Muscle layer of duodenum (tissue), 2 donors: ENCODE measurements around the gene NEDD8.
"Not testable (repeated sequence)": the region's sequence is repeated elsewhere in the genome, so short reads cannot be mapped to it uniquely, and the experiment has no call there.

Experiments
- H3K27ac ChIP-seq: one replicate; pipeline ENCODE4 v1.7.0; 2013; ENCODE audit warnings: mild to moderate bottlenecking, low read length
- H3K27me3 ChIP-seq: one replicate; pipeline ENCODE4 v1.7.0; 2013; ENCODE audit warnings: low read depth, mild to moderate bottlenecking, control low read depth, low read length
- H3K36me3 ChIP-seq, 2 donors: one replicate each; pipeline ENCODE4 v1.7.0; 2013; ENCODE audit warnings: low read length in 2 of 2, control low read depth in 1 of 2, mild to moderate bottlenecking in 1 of 2; ENCODE audit not compliant: insufficient read depth in 2 of 2, control insufficient read depth in 1 of 2
- H3K4me1 ChIP-seq, 2 donors: one replicate each; pipeline ENCODE4 v1.7.0; 2013; ENCODE audit warnings: low read length in 2 of 2, mild to moderate bottlenecking in 2 of 2, control low read depth in 1 of 2, moderate library complexity in 1 of 2; ENCODE audit not compliant: insufficient read depth in 2 of 2, control insufficient read depth in 1 of 2
- H3K4me3 ChIP-seq, 2 donors: one replicate each; pipeline ENCODE4 v1.7.0; 2013; ENCODE audit warnings: low read length in 2 of 2, low read depth in 1 of 2, mild to moderate bottlenecking in 1 of 2
- H3K9me3 ChIP-seq, 2 donors: one replicate each; pipeline ENCODE4 v1.7.0; 2013; ENCODE audit warnings: low read length in 2 of 2, control low read depth in 1 of 2, mild to moderate bottlenecking in 1 of 2; ENCODE audit not compliant: control insufficient read depth in 1 of 2
- donor health status: healthy.

The NEDD8 gene

DNA sequence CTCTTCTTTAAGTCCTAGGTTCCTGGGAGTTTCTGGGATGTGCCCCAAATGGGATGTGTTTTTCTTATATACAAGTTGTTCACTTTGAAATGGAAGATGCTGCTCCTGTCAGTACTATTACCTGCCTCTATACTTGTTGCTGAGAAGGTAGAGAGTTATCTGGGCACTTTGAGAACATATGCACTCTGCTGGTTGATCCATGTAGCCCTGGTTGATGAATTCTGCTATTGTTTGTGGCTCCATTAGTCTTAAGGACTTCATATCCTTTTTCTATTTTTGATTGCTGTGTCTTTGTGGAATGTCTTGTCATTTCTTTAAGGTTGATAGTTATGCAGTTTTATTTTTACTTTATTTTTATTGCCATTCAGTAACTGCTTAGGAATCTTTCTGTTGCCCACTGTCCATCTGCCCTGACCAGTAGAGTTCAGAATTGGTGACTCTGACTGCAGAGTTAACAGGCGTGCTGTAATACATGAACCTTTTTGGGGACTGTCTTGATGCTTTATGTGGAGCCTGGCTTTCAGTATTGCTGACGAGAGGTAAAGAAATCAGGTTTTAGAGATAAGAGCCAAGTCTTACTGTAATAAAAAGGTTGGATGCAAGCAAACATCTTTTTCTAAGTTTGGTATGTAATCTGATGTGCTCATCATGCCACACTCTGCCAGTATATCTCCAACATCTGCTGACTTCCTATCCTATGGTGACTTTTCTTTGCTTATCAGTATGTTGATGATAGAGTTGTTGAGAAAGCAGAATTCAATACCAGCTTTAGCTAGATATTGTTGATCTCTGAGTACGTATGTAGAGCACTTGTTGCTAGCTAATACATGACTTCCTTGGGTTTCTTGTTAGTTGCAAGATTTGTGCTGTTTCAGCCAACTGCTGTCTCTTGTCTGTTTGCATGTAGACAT is 2.2 kb upstream of the NEDD8 start:
- no peaks in the 10 kb centered on the region for H3K9me3 ChIP-seq
- no peaks in the 10 kb centered on the region for H3K27me3 ChIP-seq
- no peak overlapping the region for H3K27ac ChIP-seq
- peaks cover 38 to 39% of the 10 kb centered on the region in 2 donors for H3K36me3 ChIP-seq
- H3K4me1 ChIP-seq, result peaks cover 4 to 33% of the 10 kb centered on the region in 2 donors
- H3K4me3 ChIP-seq, result no peak overlapping the region

DNA sequence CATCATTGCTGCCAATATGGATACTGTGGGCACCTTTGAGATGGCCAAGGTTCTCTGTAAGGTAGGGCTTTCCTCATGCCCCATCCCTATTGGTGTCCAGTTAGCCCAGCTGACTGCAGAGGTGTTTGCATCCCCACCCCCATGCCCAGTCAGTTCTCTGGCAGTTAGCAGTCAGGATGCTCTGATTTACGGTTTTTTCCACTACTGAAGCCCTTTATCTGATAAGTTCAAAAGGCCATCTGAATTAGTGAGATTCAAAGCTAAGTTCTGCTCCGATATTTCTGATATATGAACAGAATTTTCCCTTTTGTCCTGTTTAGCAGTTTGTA is 1.3 kb upstream of the NEDD8 start:
- H3K4me3 ChIP-seq, result peak overlapping the region; percentile 86 to 97
- H3K9me3 ChIP-seq, result no peaks in the 10 kb centered on the region
- peaks cover 4 to 28% of the 10 kb centered on the region in 2 donors for H3K4me1 ChIP-seq
- H3K36me3 ChIP-seq, result peaks cover 29 to 31% of the 10 kb centered on the region in 2 donors
- no peaks in the 10 kb centered on the region for H3K27me3 ChIP-seq
- peak overlapping the region; percentile 95 for H3K27ac ChIP-seq

DNA sequence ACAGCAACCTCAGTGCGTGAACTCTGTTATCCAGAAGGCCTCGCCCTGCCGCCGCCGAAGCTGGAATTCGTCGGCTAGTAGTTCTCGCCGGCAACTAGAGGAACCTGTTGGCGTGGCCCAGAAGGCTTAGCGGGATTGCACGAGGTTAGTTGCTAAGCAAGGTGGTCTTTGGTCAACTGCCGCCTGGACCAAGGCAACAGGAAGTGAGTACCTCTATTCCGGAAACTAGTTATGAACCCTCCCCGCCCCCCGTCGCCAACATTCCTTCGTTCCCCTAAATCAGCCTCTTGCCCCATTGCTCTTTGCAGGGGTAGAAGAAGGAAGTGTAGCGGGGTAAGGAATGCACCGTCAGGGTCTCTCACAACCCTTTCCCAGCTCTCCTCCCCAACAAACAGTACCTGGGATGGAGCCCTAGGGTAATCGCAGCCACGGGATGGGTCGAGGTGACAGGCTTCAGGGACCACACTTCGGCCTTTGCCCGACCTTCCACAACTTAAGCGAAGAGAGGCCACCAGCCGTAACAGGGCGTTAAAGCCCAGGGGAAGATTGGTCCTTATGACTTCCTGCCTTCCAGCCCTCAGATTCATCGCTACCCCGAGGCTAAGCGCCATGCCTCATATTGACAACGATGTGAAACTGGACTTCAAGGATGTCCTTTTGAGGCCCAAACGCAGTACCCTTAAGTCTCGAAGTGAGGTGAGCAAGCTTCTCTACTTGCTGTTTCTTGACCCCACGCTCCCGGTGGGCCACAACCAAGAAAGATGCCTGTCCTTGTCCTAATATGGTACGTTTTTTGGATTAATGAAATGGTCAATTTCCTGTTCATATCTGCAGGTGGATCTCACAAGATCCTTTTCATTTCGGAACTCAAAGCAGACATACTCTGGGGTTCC is 724 bp upstream of the NEDD8 start, which contains the start of gene GMPR2:
TSS of gene GMPR2 (plus strand) at position 285 of the 893 bp plus-strand sequence. CDS start at position 610, 325 bp downstream.
- Histone ChIP-seq H3K4me3 (peak within 1 kb of the TSS; percentile 86 to 97), H3K9me3 (no peaks in the 10 kb centered on the region), H3K4me1 (peaks cover 4 to 28% of the 10 kb centered on the region in 2 donors), H3K27ac (peak within 1 kb of the TSS; percentile 95), H3K36me3 (peaks cover 23 to 25% of the 10 kb centered on the region in 2 donors), H3K27me3 (no peaks in the 10 kb centered on the region)

DNA sequence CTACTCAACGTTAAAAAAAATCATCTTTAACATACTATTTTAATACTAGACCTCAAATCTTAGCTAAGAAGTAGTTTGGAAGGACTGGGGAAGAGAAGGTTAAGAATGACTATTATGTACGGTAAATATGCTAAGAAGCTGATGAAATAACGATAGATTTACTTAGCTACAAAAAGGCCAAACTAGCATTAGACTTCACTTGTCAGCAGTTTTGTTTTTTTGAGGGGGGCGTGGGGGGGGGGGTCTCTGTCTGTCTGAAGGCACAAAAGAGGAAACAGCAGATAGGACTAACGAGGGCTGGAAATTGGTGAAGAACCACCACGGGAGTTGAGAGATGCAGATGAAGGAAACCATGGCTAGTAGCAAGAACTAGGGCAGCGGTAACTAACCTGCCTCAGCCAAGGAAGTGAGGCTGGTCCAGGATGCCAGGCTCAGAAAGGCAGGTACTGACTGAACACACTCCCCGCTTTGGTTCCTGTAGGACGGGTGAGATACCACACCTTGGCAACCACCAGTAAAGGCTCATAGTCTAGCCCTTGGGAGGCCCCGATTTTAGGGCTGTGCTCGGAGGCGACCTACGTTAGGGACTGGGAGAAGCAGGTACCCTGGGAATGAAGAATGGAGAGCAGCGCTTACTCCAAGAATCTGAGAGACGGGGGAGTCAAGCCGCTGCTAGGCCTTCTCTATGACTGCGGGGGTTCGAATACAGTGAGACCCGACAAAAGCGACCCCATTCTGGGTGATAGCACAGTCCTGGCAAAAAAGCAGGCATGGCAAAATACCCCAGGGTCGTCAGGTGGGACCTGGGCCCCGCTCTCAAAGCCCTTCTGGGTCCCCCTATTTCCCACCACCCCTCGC is 675 bp downstream of the NEDD8 start:
- peaks cover 4 to 28% of the 10 kb centered on the region in 2 donors for H3K4me1 ChIP-seq
- no peaks in the 10 kb centered on the region for H3K27me3 ChIP-seq
- peak overlapping the region; percentile 86 to 97 for H3K4me3 ChIP-seq
- H3K27ac ChIP-seq, result peak overlapping the region; percentile 78
- H3K9me3 ChIP-seq, result no peaks in the 10 kb centered on the region
- peaks cover 9 to 11% of the 10 kb centered on the region in 2 donors for H3K36me3 ChIP-seq

DNA sequence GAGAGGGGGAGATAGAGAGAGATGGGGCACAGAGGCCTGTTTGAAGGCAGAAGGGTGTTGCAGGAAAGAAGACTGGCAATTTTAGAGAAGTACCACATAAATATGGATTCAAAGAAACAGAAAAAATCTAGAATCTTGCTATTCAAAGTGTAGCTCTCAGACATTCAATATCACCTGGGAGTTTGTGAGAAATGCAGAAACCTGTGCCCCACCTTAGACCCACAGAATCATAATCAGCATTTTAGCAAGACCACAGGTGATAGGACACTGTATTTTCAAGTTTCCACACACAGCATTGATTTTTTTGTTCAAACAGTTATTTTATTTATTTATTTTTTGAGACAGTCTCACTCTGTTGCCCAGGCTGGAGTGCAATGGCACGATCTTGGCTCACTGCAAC is 3.3 kb downstream of the NEDD8 start:
- Histone ChIP-seq H3K9me3 (no peaks in the 10 kb centered on the region), H3K36me3 (no peaks in the 10 kb centered on the region), H3K27ac (no peak overlapping the region), H3K4me1 (peaks cover 4 to 22% of the 10 kb centered on the region in 2 donors), H3K27me3 (no peaks in the 10 kb centered on the region), H3K4me3 (no peak overlapping the region)

DNA sequence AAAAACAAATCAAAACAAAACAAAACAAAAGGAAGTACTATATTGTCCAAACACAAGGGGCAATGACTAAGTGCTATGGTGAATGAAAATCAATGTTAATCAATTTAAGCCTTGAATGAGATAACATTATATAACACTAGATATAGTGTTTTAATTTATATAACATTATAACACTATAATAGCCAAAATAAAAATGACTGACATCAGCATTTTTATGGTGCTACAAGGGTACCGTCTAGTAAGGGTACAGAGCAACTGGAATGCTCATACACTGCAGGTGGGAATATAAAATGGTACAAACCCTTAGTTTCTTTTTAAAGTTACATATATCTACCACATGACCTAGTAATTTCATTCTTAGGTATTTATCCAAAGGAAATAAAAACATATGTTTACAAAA is 5.7 kb downstream of the NEDD8 start:
- no peak overlapping the region for H3K27ac ChIP-seq
- peaks cover 0 to 8% of the 10 kb centered on the region in 2 donors for H3K4me1 ChIP-seq
- H3K27me3 ChIP-seq, result no peaks in the 10 kb centered on the region
- H3K9me3 ChIP-seq, result no peaks in the 10 kb centered on the region
- H3K36me3 ChIP-seq, result no peaks in the 10 kb centered on the region
- H3K4me3 ChIP-seq, result no peak overlapping the region

DNA sequence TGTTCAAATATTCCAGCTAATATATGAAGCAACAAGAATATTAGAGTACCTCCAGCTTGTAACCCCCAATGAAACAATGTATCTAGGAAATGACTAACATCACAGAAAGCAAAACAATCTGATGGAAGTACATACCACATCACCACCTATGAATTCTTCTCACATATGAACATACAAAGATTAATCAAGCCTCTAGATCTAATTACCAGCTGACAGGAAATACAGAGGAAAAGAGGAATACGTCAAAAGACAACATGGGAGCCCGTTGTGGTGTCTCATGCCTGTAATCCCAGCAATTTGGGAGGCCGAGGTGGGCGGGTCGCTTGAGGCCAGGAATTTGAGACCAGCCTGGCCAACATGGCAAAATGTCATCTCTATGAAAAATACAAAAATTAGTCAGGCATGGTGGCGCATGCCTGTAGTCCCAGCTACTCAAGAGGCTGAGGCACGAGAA is 7.5 kb downstream of the NEDD8 start:
- H3K9me3 ChIP-seq, result no peaks in the 10 kb centered on the region
- H3K4me3 ChIP-seq, result no peak overlapping the region
- H3K27ac ChIP-seq, result no peak overlapping the region
- H3K4me1 ChIP-seq, result no peaks in the 10 kb centered on the region
- H3K36me3 ChIP-seq, result no peaks in the 10 kb centered on the region
- no peaks in the 10 kb centered on the region for H3K27me3 ChIP-seq

DNA sequence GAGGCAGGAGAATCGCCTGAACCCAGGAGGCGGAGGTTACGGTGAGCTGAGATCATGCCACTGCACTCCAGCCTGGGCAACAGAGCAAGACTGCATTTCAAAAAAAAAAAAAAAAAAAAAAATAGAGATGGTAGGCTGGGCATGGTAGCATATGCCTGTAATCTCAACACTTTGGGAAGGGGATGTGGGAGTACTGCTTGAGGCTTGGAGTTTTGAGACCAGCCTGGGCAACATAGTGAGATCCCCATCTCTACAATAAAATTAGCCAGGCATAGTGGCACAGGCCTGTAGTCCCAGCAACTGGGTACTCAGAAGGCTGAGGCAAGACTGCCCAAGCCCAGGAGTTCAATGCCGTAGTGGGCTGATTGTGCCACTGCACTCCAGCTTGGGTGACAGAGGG is 9.2 kb downstream of the NEDD8 start:
- H3K9me3 ChIP-seq, H3K36me3 ChIP-seq, H3K27me3 ChIP-seq: not testable (repeated sequence)

DNA sequence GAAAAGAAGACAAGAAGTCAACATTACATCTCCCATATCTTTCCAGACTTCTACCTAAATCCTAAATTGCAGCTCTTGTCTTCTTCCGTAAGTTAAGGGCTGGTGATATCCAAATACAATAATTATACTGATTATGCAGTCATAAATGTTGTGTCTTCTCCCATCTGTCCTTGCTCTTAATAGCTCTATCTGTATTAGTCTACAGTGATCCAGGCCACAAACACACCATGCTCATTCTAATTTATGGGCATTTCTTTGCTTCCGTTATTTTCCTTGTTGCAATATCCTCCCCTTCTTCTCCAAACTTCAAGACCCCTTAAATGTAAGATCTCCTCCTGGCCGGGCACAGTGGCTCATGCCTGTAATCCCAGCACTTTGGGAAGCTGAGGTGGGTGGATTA is 12.6 kb downstream of the NEDD8 start:
- Histone ChIP-seq H3K4me1 (peaks cover 0 to 6% of the 10 kb centered on the region in 2 donors), H3K36me3 (peaks cover 3 to 4% of the 10 kb centered on the region in 2 donors), H3K27ac (no peak overlapping the region), H3K4me3 (no peak overlapping the region), H3K27me3 (no peaks in the 10 kb centered on the region), H3K9me3 (no peaks in the 10 kb centered on the region)

More for the DNA sequence above, 9.2 kb downstream of the NEDD8 start:
- H3K4me1 ChIP-seq, H3K4me3 ChIP-seq, H3K27ac ChIP-seq: not testable (repeated sequence)

DNA sequence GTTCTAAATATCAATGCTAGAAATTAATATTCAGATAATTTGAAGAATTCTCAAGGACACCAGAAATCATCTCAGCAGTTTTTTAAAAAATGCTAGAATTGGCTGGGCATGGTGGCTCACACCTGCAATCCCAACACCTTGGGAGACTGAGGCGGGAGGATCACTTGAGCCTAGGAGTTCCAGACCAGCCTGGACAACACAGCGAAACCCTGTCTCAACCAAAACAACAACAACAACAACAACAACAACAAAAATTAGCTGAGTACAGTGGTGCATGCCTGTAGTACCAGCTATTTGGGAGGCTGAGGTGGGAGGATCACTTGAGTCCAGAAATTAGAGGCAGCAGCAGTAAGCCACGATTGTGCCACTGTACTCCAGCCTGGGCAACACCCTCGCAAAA is 13.1 kb downstream of the NEDD8 start:
- peaks cover under 1 to 11% of the 10 kb centered on the region in 2 donors for H3K4me1 ChIP-seq
- H3K9me3 ChIP-seq, result no peaks in the 10 kb centered on the region
- H3K36me3 ChIP-seq, result peaks cover 3 to 4% of the 10 kb centered on the region in 2 donors
- no peaks in the 10 kb centered on the region for H3K27me3 ChIP-seq
- no peak overlapping the region for H3K4me3 ChIP-seq
- H3K27ac ChIP-seq, result no peak overlapping the region
